HepG2 (cell line): Measurements from ENCODE around the gene PDE3B. TPM values are rescaled to one million over a fixed set of nuclear protein-coding genes. Genes with fewer than 3 reads are reported as not detected.

Source experiments
- EED ChIP-seq: sonication (generic); formaldehyde crosslinking; IDR thresholded peaks from 2 replicates; pipeline ENCODE4 v1.5.0; 2020; ENCODE audit warnings: mild to moderate bottlenecking, missing genetic modification reagents
- EP300 ChIP-seq, 3 experiments: sonication (generic) in 1 of 3; formaldehyde crosslinking in 1 of 3; IDR thresholded peaks; 2 replicates each; pipeline versions ENCODE4 v1.5.1 to v1.6.1; 2011 to 2020; ENCODE audit warnings: low read depth in 2 of 3, low read length in 2 of 3, borderline replicate concordance in 1 of 3, improper control_type of control experiment in 1 of 3, mild to moderate bottlenecking in 1 of 3, missing genetic modification reagents in 1 of 3, moderate library complexity in 1 of 3
- GATAD2A ChIP-seq: IDR thresholded peaks from 2 replicates; pipeline ENCODE4 v1.6.1; 2016
- HMG20A ChIP-seq: IDR thresholded peaks from 2 replicates; pipeline ENCODE4 v1.6.1; 2016; ENCODE audit warnings: borderline replicate concordance
- IRX3 ChIP-seq: sonication (generic); formaldehyde crosslinking; IDR thresholded peaks from 2 replicates; pipeline ENCODE4 v1.8.1; 2023; ENCODE audit warnings: mild to moderate bottlenecking, low read depth, missing genetic modification reagents, borderline replicate concordance
- JDP2 ChIP-seq: sonication (generic); formaldehyde crosslinking; IDR thresholded peaks from 2 replicates; pipeline ENCODE4 v1.8.1; 2022; ENCODE audit warnings: missing genetic modification reagents, borderline replicate concordance
- POLR2AphosphoS5 ChIP-seq: IDR thresholded peaks from 2 replicates; pipeline ENCODE4 v1.6.1; 2012; ENCODE audit warnings: low read depth, low read length
- SOX13 ChIP-seq, 3 experiments: fragments of 450-650 bp in 1 of 3; sonication (generic) in 1 of 3; formaldehyde crosslinking in 1 of 3; IDR thresholded peaks in 2 of 3; conservative IDR thresholded peaks in 1 of 3; 2 replicates each; pipeline versions ENCODE4 v1.5.0 to v1.6.1; 2016 to 2020; ENCODE audit warnings: antibody characterized with exemption in 1 of 3, mild to moderate bottlenecking in 1 of 3, missing compliant biosample characterization in 1 of 3, missing genetic modification reagents in 1 of 3, moderate library complexity in 1 of 3
- SP2 ChIP-seq: sonication (generic); formaldehyde crosslinking; IDR thresholded peaks from 2 replicates; pipeline ENCODE4 v1.5.1; 2020; ENCODE audit warnings: mild to moderate bottlenecking, missing genetic modification reagents
- ZBED4 ChIP-seq: sonication (generic); formaldehyde crosslinking; IDR thresholded peaks from 2 replicates; pipeline ENCODE4 v1.4.0; 2020; ENCODE audit warnings: missing genetic modification reagents, borderline replicate concordance
- ZBTB20 ChIP-seq: sonication (generic); formaldehyde crosslinking; IDR thresholded peaks from 2 replicates; pipeline ENCODE4 v1.8.1; 2023; ENCODE audit warnings: missing genetic modification reagents, low read depth, mild to moderate bottlenecking, borderline replicate concordance
- ZFAT ChIP-seq: sonication (generic); formaldehyde crosslinking; conservative IDR thresholded peaks from 2 replicates; pipeline ENCODE4 v1.8.1; 2023; ENCODE audit warnings: missing genetic modification reagents, inconsistent platforms
- ZFP90 ChIP-seq: sonication (generic); formaldehyde crosslinking; IDR thresholded peaks from 2 replicates; pipeline ENCODE4 v1.8.0; 2022; ENCODE audit warnings: missing genetic modification reagents, mild to moderate bottlenecking, inconsistent platforms, borderline replicate concordance
- ZFYVE20 ChIP-seq: sonication (generic); formaldehyde crosslinking; IDR thresholded peaks from 2 replicates; pipeline ENCODE4 v1.8.0; 2023; ENCODE audit warnings: low read depth, mild to moderate bottlenecking, moderate library complexity, missing genetic modification reagents, borderline replicate concordance
- ZNF292 ChIP-seq: sonication (generic); formaldehyde crosslinking; IDR thresholded peaks from 2 replicates; pipeline ENCODE4 v1.8.1; 2022; ENCODE audit warnings: mild to moderate bottlenecking, low read depth, missing genetic modification reagents, borderline replicate concordance
- ZNF660 ChIP-seq: sonication (generic); formaldehyde crosslinking; IDR thresholded peaks from 2 replicates; pipeline ENCODE4 v1.5.1; 2020; ENCODE audit warnings: mild to moderate bottlenecking, low read depth, missing genetic modification reagents, borderline replicate concordance
- polyA plus RNA-seq, 8 experiments: library from polyadenylated mRNA; depleted of rRNA in 3 of 8; stranded (reverse) in 7 of 8; unstranded in 1 of 8; fragments of >200 nt; fragmentation: Illumina TruSeq in 4 of 8; extraction: Trizol in 4 of 8; gene quantifications; 2 replicates each; pipeline versions ENCODE4 v1.2.1 to v1.2.3, GENCODE V29; 2011 to 2016; ENCODE audit warnings: low read depth in 4 of 8, missing spikeins in 1 of 8, mixed read lengths in 1 of 8; ENCODE audit not compliant: insufficient read depth in 1 of 8
- total RNA-seq, 5 experiments: library from RNA; depleted of rRNA; stranded (reverse); fragments of >200 nt; fragmentation: Illumina TruSeq; extraction: Trizol; gene quantifications; 2 replicates each; pipeline ENCODE4 v1.2.3, GENCODE V29; 2016; ENCODE audit warnings: low read depth in 1 of 5
- TF ChIP-seq, protein P1 (sequence below): IDR thresholded peaks from 2 replicates; pipeline ENCODE4 v1.6.1; 2016; ENCODE audit warnings: low read depth, control low read depth
- TF ChIP-seq, protein P2 (sequence below): sonication (generic); formaldehyde crosslinking; conservative IDR thresholded peaks from 2 replicates; pipeline ENCODE4 v1.8.1; 2023; ENCODE audit warnings: missing genetic modification reagents
- TF ChIP-seq, protein P3 (sequence below): sonication (generic); formaldehyde crosslinking; IDR thresholded peaks from 2 replicates; pipeline ENCODE4 v1.4.0; 2020; ENCODE audit warnings: missing genetic modification reagents, mild to moderate bottlenecking, borderline replicate concordance

PDE3B gene
- total and polyA plus RNA-seq, 2 of the 13 experiments (the other 11 are each of a cell fraction or from before 2014, with no cell fraction given), result 14.1 to 26.5 TPM

GRCh38 chr11:14861680-14862079, 218.1 kb downstream of the PDE3B start (continued):
- no peak for TF ChIP-seq ZBED4 (CRISPR knock-in tag)
- no peak for TF ChIP-seq SP2 (CRISPR knock-in tag)
- TF ChIP-seq, protein P1, sequence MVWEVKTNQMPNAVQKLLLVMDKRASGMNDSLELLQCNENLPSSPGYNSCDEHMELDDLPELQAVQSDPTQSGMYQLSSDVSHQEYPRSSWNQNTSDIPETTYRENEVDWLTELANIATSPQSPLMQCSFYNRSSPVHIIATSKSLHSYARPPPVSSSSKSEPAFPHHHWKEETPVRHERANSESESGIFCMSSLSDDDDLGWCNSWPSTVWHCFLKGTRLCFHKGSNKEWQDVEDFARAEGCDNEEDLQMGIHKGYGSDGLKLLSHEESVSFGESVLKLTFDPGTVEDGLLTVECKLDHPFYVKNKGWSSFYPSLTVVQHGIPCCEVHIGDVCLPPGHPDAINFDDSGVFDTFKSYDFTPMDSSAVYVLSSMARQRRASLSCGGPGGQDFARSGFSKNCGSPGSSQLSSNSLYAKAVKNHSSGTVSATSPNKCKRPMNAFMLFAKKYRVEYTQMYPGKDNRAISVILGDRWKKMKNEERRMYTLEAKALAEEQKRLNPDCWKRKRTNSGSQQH (CRISPR knock-in tag), result no peak
- TF ChIP-seq JDP2 (CRISPR knock-in tag), result no peak
- no peak for TF ChIP-seq ZFP90
- TF ChIP-seq, protein P2, sequence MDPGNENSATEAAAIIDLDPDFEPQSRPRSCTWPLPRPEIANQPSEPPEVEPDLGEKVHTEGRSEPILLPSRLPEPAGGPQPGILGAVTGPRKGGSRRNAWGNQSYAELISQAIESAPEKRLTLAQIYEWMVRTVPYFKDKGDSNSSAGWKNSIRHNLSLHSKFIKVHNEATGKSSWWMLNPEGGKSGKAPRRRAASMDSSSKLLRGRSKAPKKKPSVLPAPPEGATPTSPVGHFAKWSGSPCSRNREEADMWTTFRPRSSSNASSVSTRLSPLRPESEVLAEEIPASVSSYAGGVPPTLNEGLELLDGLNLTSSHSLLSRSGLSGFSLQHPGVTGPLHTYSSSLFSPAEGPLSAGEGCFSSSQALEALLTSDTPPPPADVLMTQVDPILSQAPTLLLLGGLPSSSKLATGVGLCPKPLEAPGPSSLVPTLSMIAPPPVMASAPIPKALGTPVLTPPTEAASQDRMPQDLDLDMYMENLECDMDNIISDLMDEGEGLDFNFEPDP (CRISPR knock-in tag), result no peak
- peak; percentile 61 for TF ChIP-seq GATAD2A (CRISPR knock-in tag)
- no peak for TF ChIP-seq IRX3 (CRISPR knock-in tag)
- peak; percentile 50; the same call in 1 of the 2 replicates for TF ChIP-seq ZBTB20 (CRISPR knock-in tag)
- no peak for TF ChIP-seq EED (CRISPR knock-in tag)
- TF ChIP-seq ZFAT (CRISPR knock-in tag), result no peak
- no peak for TF ChIP-seq ZFYVE20 (CRISPR knock-in tag)
- TF ChIP-seq, protein P3, sequence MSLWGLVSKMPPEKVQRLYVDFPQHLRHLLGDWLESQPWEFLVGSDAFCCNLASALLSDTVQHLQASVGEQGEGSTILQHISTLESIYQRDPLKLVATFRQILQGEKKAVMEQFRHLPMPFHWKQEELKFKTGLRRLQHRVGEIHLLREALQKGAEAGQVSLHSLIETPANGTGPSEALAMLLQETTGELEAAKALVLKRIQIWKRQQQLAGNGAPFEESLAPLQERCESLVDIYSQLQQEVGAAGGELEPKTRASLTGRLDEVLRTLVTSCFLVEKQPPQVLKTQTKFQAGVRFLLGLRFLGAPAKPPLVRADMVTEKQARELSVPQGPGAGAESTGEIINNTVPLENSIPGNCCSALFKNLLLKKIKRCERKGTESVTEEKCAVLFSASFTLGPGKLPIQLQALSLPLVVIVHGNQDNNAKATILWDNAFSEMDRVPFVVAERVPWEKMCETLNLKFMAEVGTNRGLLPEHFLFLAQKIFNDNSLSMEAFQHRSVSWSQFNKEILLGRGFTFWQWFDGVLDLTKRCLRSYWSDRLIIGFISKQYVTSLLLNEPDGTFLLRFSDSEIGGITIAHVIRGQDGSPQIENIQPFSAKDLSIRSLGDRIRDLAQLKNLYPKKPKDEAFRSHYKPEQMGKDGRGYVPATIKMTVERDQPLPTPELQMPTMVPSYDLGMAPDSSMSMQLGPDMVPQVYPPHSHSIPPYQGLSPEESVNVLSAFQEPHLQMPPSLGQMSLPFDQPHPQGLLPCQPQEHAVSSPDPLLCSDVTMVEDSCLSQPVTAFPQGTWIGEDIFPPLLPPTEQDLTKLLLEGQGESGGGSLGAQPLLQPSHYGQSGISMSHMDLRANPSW (CRISPR knock-in tag), result no peak
- TF ChIP-seq POLR2AphosphoS5, result no peak
- no peak for TF ChIP-seq ZNF660 (CRISPR knock-in tag)
- peak; percentile 66; the same call in 1 of the 2 replicates for TF ChIP-seq HMG20A
- 0 out of 4 replicates have a peak, but pooled peaks of 1 of the 2 experiments have one; percentile 16 for TF ChIP-seq EP300 (IDR thresholded peaks at IDR 0.05; ENCODE audit: low read depth in 2 of 2, low read length in 2 of 2)
- TF ChIP-seq EP300 (CRISPR knock-in tag; IDR thresholded peaks at IDR 0.05; ENCODE audit: borderline replicate concordance), result no peak
- TF ChIP-seq SOX13 (IDR thresholded peaks at IDR 0.05), result no peak
- TF ChIP-seq SOX13 (CRISPR knock-in tag; conservative IDR thresholded peaks at IDR 0.05 in 1 of 2, IDR thresholded peaks at IDR 0.05 in 1 of 2), result peak in 1 of 2 experiments; percentile 59; a peak in 2 of 4 replicates
- peak; percentile 48; the same call in 1 of the 2 replicates for TF ChIP-seq ZNF292 (CRISPR knock-in tag)
